HUES64 (cell line): ENCODE results near the gene CTSC. TPM values are rescaled to one million over a fixed set of nuclear protein-coding genes. Genes with fewer than 3 reads are reported as not detected.

Experiments used
- H3K27ac ChIP-seq: 2 replicates; pipeline ENCODE4 v1.7.0; 2013; ENCODE audit warnings: low read depth, low read length, inconsistent platforms
- H3K27me3 ChIP-seq: 2 replicates; pipeline ENCODE4 v1.6.1; 2013; ENCODE audit warnings: mild to moderate bottlenecking, low read length; ENCODE audit not compliant: insufficient read depth
- H3K36me3 ChIP-seq: 2 replicates; pipeline ENCODE4 v1.6.1; 2013; ENCODE audit warnings: mild to moderate bottlenecking, low read length; ENCODE audit not compliant: insufficient read depth
- H3K4me1 ChIP-seq: 2 replicates; pipeline ENCODE4 v1.6.1; 2013; ENCODE audit warnings: mild to moderate bottlenecking, low read length, moderate library complexity; ENCODE audit not compliant: insufficient read depth
- H3K4me3 ChIP-seq: 2 replicates; pipeline ENCODE4 v1.5.1; 2013; ENCODE audit warnings: mild to moderate bottlenecking, low read length, moderate library complexity
- H3K9ac ChIP-seq: 2 replicates; pipeline ENCODE4 v1.6.1; 2013; ENCODE audit warnings: mild to moderate bottlenecking, low read depth, low read length
- H3K9me3 ChIP-seq: 2 replicates; pipeline ENCODE4 v1.6.1; 2013; ENCODE audit warnings: low read depth, low read length; ENCODE audit not compliant: insufficient read depth
- WGBS: fragments of 150-250, 120-280 bp; methylation state at CpG from one replicate; pipeline ENCODE4 v1.1.7; 2013; ENCODE audit warnings: missing lambda C conversion rate; 5-methylcytosine and 5-hydroxymethylcytosine counted together
- polyA plus RNA-seq, 2 experiments: library from polyadenylated mRNA; stranded (reverse); fragments of 50-300 nt; gene quantifications; one replicate each; pipeline ENCODE4 v1.2.3, GENCODE V29; 2013

Gene CTSC
- polyA plus RNA-seq (2013, experiment 1 of 2), result 290 TPM
- polyA plus RNA-seq (2013, experiment 2 of 2), result 281 TPM

- peaks cover 36% of the 10 kb centered on the region for H3K36me3 ChIP-seq
- H3K4me1 ChIP-seq, result peaks cover 28% of the 10 kb centered on the region
- H3K9me3 ChIP-seq, result no peaks in the 10 kb centered on the region
- peak within 1 kb of the TSS; percentile 79 for H3K4me3 ChIP-seq
- H3K27ac ChIP-seq, result peak within 1 kb of the TSS; percentile 88
- WGBS, result under 1% methylated on average over 54 of the region's 54 CpGs
- peak within 1 kb of the TSS; percentile 90 for H3K9ac ChIP-seq
- H3K27me3 ChIP-seq, result no peaks in the 10 kb centered on the region
Measured at GRCh38 chr11:88337181-88337986, at the start of gene CTSC. CTSC (minus strand) TSS chr11:88337736; CDS start chr11:88337672, 64 bp downstream.

- no peak overlapping the region for H3K27ac ChIP-seq
- 87% methylated on average over 3 of the region's 3 CpGs for whole genome bisulfite sequencing
Measured at GRCh38 chr11:88384669-88385005, 47.1 kb upstream of the CTSC start.

GRCh38 chr11:88384004-88384668 is 46.6 kb upstream of the CTSC start:
- no peaks in the 10 kb centered on the region for H3K27me3 ChIP-seq
- no peaks in the 10 kb centered on the region for H3K36me3 ChIP-seq
- no peaks in the 10 kb centered on the region for H3K9me3 ChIP-seq
- H3K9ac ChIP-seq, result no peak overlapping the region
- H3K4me3 ChIP-seq, result no peak overlapping the region
- peaks cover 8% of the 10 kb centered on the region; the same call in 1 of the 2 replicates for H3K4me1 ChIP-seq
- H3K27ac ChIP-seq, result no peak overlapping the region
- 93% methylated on average over 4 of the region's 4 CpGs for WGBS

More at GRCh38 chr11:88384669-88385005, 47.1 kb upstream of the CTSC start:
- H3K27me3 ChIP-seq, result no peaks in the 10 kb centered on the region
- H3K4me1 ChIP-seq, result peaks cover 8% of the 10 kb centered on the region; the same call in 1 of the 2 replicates
- no peak overlapping the region for H3K9ac ChIP-seq
- H3K4me3 ChIP-seq, result no peak overlapping the region
- H3K9me3 ChIP-seq, result no peaks in the 10 kb centered on the region
- H3K36me3 ChIP-seq, result no peaks in the 10 kb centered on the region

GRCh38 chr11:88383447-88383846 is 45.9 kb upstream of the CTSC start:
- Histone ChIP-seq H3K27ac (no peak overlapping the region), H3K4me3 (no peak overlapping the region), H3K9ac (no peak overlapping the region), H3K4me1 (peaks cover 8% of the 10 kb centered on the region; the same call in 1 of the 2 replicates), H3K27me3 (no peaks in the 10 kb centered on the region), H3K9me3 (no peaks in the 10 kb centered on the region), H3K36me3 (no peaks in the 10 kb centered on the region)
- WGBS, result 92% methylated on average over 3 of the region's 3 CpGs

GRCh38 chr11:88379130-88379529 is 41.6 kb upstream of the CTSC start:
- H3K4me1 ChIP-seq, result peaks cover 25% of the 10 kb centered on the region
- no peak overlapping the region for H3K4me3 ChIP-seq
- no peak overlapping the region for H3K9ac ChIP-seq
- H3K27ac ChIP-seq, result no peak overlapping the region
- H3K27me3 ChIP-seq, result no peaks in the 10 kb centered on the region
- H3K9me3 ChIP-seq, result no peaks in the 10 kb centered on the region
- no peaks in the 10 kb centered on the region for H3K36me3 ChIP-seq
- WGBS, result no CpG with 5 or more reads among the region's 3 CpGs

GRCh38 chr11:88378422-88379066 is 41.0 kb upstream of the CTSC start:
- no peak overlapping the region for H3K27ac ChIP-seq
- no peak overlapping the region for H3K9ac ChIP-seq
- WGBS, result 90% methylated on average over 3 of the region's 4 CpGs
- H3K36me3 ChIP-seq, result no peaks in the 10 kb centered on the region
- no peaks in the 10 kb centered on the region for H3K27me3 ChIP-seq
- peaks cover 22% of the 10 kb centered on the region for H3K4me1 ChIP-seq
- H3K9me3 ChIP-seq, result no peaks in the 10 kb centered on the region
- H3K4me3 ChIP-seq, result no peak overlapping the region

- Histone ChIP-seq H3K4me3 (no peak overlapping the region), H3K36me3 (no peaks in the 10 kb centered on the region), H3K9me3 (no peaks in the 10 kb centered on the region), H3K4me1 (peaks cover 22% of the 10 kb centered on the region), H3K9ac (no peak overlapping the region), H3K27ac (no peak overlapping the region), H3K27me3 (no peaks in the 10 kb centered on the region)
Measured at GRCh38 chr11:88377646-88378045, 40.1 kb upstream of the CTSC start.

- H3K27ac ChIP-seq, result no peak overlapping the region
- no peak overlapping the region for H3K4me3 ChIP-seq
- H3K9me3 ChIP-seq, result no peaks in the 10 kb centered on the region
- H3K27me3 ChIP-seq, result no peaks in the 10 kb centered on the region
- no peaks in the 10 kb centered on the region for H3K36me3 ChIP-seq
- 95% methylated on average over 2 of the region's 2 CpGs for WGBS
- H3K9ac ChIP-seq, result no peak overlapping the region
- H3K4me1 ChIP-seq, result peaks cover 22% of the 10 kb centered on the region
Measured at GRCh38 chr11:88377144-88377543, 39.6 kb upstream of the CTSC start.

GRCh38 chr11:88375927-88376470 is 38.5 kb upstream of the CTSC start:
- no peak overlapping the region for H3K27ac ChIP-seq
- WGBS, result 77% methylated on average over 1 of the region's 2 CpGs
- H3K4me3 ChIP-seq, result no peak overlapping the region

GRCh38 chr11:88370782-88371181 is 33.2 kb upstream of the CTSC start:
- H3K4me3 ChIP-seq, result no peak overlapping the region
- H3K9me3 ChIP-seq, result no peaks in the 10 kb centered on the region
- H3K27ac ChIP-seq, result no peak overlapping the region
- no peak overlapping the region for H3K9ac ChIP-seq
- WGBS, result 98% methylated on average over 2 of the region's 2 CpGs
- peaks cover 9% of the 10 kb centered on the region for H3K4me1 ChIP-seq
- H3K27me3 ChIP-seq, result no peaks in the 10 kb centered on the region
- H3K36me3 ChIP-seq, result no peaks in the 10 kb centered on the region

More at GRCh38 chr11:88375927-88376470, 38.5 kb upstream of the CTSC start:
- no peak overlapping the region for H3K9ac ChIP-seq
- peaks cover 22% of the 10 kb centered on the region for H3K4me1 ChIP-seq
- no peaks in the 10 kb centered on the region for H3K27me3 ChIP-seq
- no peaks in the 10 kb centered on the region for H3K36me3 ChIP-seq
- H3K9me3 ChIP-seq, result no peaks in the 10 kb centered on the region

- 90% methylated on average over 3 of the region's 3 CpGs for WGBS
- no peak overlapping the region for H3K4me3 ChIP-seq
- H3K4me1 ChIP-seq, result no peaks in the 10 kb centered on the region
- no peak overlapping the region for H3K9ac ChIP-seq
- no peak overlapping the region for H3K27ac ChIP-seq
- no peaks in the 10 kb centered on the region for H3K27me3 ChIP-seq
- H3K9me3 ChIP-seq, result no peaks in the 10 kb centered on the region
- H3K36me3 ChIP-seq, result no peaks in the 10 kb centered on the region
Measured at GRCh38 chr11:88367310-88367709, 29.8 kb upstream of the CTSC start.
